Muscle of arm (tissue), 12 donors: ENCODE data around the gene ITGA1. TPM values are rescaled to one million over a fixed set of nuclear protein-coding genes. Genes with fewer than 3 reads are reported as not detected.
"Not testable (repeated sequence)": the region's sequence is repeated elsewhere in the genome, so short reads cannot be mapped to it uniquely, and the experiment has no call there.

Experiments used
- DNase-seq: peaks from one replicate; pipeline ENCODE4 v3.0.0-alpha.2; 2013
- polyA plus RNA-seq, 12 donors: library from polyadenylated mRNA; unstranded; fragments of 120-200 nt; gene quantifications; one replicate each; pipeline ENCODE4 v1.2.1, GENCODE V29; 2013; ENCODE audit not compliant: insufficient read length in 12 of 12

ITGA1 gene
- polyA plus RNA-seq, 12 donors: 19.2 to 29.5 (median 27.2) TPM; not detected in 1

DNA sequence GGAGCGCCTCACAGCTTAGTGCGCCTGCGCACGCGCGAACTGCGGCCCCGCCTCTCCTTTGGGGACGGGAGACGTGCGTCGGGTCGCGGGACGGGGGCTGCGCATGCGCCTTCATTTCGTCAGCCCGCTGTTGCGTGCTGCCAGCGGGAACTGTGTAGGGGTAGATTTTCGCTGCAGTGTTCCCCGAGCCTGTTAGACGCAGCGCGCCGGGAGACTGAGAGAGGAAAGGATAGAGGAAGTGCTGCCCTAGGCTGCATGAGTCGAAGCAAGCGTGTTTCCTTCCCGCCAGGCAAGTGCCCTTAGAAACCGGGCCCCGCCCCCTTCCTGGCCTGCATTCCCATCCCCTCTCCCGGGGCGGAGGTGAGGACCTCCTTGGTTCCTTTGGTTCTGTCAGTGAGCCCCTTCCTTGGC, 12.3 kb downstream of the ITGA1 start:
- DNase-seq: peak; percentile 96

DNA sequence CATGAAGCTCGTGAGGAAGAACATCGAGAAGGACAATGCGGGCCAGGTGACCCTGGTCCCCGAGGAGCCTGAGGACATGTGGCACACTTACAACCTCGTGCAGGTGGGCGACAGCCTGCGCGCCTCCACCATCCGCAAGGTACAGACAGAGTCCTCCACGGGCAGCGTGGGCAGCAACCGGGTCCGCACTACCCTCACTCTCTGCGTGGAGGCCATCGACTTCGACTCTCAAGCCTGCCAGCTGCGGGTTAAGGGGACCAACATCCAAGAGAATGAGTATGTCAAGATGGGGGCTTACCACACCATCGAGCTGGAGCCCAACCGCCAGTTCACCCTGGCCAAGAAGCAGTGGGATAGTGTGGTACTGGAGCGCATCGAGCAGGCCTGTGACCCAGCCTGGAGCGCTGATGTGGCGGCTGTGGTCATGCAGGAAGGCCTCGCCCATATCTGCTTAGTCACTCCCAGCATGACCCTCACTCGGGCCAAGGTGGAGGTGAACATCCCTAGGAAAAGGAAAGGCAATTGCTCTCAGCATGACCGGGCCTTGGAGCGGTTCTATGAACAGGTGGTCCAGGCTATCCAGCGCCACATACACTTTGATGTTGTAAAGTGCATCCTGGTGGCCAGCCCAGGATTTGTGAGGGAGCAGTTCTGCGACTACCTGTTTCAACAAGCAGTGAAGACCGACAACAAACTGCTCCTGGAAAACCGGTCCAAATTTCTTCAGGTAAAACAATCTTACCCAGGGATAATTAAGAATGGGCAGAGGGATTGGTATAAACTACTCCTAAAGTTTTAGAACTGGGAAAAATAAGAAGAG, 12.9 kb downstream of the ITGA1 start:
- DNase-seq: peak; percentile 60

DNA sequence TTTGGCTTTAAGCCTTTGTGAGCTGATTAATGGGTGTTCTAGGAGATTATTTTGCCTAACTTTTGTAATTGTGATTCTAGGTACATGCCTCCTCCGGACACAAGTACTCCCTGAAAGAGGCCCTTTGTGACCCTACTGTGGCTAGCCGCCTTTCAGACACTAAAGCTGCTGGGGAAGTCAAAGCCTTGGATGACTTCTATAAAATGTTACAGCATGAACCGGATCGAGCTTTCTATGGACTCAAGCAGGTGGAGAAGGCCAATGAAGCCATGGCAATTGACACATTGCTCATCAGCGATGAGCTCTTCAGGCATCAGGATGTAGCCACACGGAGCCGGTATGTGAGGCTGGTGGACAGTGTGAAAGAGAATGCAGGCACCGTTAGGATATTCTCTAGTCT, 13.6 kb downstream of the ITGA1 start:
- no peak for DNase-seq

DNA sequence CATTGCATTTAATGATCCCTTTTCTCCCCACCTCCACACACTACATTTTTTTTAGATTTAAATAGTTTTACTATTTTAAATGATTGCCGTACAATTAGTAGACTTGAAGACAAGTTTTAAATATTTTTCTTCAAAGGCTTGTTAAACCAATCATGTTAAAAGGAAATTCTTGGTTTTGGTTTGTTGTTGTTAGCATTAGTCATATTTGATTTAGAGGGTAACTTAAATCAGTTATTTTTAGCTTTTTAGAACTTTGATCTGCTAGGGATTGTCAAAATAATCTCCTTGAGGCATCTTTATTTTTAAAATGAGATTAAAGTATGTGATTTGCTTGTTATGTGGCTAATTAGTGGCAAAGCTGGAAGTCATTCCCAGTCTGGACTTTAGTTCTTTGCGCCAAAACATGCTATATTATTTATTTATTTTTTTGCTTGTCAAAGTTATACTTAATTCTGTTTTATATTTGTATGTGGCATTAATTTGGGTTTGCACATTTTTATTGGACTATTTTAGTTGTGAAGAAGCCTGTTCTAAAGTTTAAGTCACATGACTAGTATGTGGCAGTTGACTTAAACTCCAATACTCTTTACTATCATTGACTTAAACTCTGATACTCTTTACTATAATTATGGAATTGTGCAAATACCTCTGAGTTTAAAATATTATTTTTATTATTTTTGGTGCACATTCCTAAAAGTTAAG, 14.7 kb downstream of the ITGA1 start:
- DNase-seq: no peak

DNA sequence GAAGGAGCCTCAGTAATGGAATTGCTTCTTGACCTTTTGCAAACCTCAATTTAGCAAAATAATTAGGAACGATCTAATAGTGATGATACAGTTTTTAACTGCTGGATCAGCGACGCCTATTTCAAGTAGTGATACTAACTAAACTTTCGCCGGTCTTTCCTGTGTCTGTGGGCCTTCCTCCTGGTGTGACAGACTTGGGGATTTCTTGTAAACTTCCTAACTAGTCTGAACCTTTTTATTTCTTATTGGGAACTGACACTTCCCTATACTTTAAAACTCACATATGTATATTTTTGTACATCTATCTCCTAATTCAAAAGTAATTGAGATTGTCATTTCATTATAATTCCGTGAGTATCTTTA, 15.2 kb downstream of the ITGA1 start:
- no peak for DNase-seq

DNA sequence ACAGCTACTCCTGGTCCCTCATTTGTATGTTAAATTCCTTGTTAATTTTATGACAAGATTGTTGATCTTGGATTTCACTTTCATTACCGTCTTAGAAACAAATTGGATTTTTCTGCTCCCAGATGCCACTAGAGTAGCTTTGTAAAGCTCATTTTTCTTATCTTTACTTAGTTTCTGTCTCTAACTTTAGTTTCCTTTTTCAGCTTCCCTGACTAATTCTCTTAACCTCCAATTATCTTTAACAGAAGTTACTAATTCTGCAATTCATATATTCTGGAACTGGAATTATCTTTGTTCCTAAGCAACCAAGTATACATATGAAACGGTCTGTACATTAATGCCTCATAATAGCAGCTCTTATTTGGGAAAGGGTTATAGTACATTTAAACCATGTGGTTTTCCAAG, 16.7 kb downstream of the ITGA1 start:
- no peak for DNase-seq

DNA sequence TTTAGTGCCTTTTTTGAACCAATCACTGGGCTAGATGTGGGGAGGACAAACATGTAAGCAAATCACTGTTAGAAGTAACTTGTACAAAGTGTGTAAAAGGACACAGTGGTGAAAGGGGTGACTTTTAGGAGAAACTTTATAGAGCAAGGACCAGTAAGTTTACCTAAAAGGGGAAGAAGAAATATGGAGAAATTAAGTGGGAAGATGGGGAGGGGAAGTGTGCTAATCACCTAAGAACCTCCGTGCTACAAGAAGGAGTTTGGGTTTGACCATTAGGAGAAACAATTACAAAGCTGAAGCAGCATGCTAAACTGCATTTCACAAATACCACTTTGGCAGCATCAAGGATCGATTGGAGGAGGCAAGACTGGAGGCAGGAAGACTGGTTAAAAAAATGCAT, 17.3 kb downstream of the ITGA1 start:
- DNase-seq: no peak

DNA sequence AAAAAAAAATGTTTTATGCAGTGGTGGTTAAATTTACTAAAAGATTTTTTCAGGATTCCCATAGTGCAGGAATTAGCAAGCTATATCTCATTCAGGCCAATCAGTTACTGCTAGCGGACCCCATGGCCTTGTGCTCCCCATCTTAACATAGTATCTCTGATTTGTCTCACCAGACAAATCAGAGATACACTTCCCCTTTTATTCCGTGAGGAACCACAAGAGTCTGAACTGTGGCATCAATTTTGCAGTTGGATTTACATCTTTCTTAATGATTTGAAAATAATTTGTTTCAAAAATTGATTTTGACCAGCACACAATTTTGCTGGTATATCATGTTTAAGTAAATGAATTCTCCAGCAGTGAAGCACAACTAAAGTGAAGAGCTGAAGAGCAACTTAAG, 17.9 kb downstream of the ITGA1 start:
- no peak for DNase-seq

DNA sequence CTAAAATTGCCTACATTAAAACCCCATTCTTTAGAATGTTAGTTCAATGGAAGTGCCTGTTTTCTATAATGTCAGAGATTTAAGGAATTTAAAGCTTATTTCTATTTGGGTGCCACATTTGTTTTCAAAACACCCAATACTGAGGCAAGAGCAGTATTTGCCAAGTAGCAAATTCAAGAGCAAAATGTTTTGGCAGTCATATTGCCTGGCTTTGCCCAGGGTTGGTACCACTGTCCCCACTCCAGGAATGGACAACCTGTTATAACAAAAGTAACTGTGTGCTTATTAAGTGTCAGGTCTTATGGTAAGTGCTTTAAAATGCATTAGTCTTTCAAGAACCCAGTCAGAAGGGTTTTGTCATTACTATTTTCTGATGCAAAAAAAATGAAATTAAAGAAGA, 19.3 kb downstream of the ITGA1 start:
- DNase-seq: no peak

DNA sequence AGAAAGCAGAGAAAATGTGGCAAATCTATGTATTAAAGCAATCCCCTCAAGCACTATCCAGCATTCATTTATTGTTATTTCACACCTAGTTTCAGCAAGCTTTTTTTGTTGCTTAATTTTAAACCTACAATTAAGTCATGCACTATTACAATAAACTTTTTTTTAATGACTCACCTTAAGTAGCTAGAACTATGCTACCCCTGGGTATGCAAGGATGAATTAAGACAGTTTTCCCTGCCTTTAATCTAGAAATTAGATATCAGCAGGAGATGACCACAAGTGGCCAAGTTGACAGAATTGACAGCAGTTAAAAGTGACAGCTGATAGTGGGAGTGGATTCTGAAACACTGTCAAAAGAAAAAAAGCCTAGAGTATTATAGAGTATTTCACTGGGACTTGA, 20.0 kb downstream of the ITGA1 start:
- DNase-seq: no peak

DNA sequence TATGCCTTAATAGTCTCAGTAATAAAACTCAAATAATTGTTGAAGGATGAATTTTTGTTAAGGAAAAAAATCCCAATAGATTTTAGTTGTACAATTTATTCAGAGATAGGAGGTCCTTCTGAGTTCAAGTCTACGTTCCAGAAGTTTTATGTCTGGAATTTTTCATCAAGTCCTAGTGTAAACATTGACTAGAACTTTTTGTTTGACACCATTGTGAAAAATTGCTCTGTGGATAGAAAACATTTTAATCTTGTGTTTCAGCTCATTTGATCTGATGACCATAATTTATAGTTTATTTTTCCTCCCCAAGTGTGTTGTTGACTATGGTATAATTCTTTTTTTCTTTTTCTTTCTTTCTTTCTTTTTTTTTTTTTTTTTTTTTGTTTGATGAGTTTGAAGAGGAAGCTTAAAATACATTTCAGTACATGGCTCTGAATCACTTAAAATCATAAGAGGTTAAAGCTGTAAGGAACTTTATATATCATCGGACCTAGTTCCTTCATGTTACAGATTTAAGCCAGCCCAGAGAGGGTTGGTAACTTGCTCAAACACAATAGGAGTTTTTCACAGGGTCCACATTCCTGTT, 20.7 kb downstream of the ITGA1 start:
- no peak for DNase-seq

DNA sequence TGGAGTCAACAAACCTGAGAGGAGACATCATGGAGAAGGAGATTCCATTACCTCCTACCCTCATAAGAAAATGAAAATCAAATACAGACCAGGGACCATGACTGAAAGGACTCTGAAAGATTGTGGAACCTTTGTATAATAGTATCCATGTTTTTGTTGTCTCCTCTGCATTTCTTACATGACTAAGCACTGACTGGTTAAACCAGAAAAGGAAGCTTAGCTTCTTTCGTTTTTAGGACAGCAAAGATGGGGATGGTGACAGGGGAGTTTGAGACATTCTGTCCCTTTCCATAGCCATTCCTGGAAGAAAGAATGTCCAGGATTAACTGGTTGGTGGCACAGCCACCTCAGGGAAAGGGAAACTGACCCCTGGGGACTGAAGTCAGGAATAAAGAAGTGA, 22.2 kb downstream of the ITGA1 start:
- DNase-seq: no peak

DNA sequence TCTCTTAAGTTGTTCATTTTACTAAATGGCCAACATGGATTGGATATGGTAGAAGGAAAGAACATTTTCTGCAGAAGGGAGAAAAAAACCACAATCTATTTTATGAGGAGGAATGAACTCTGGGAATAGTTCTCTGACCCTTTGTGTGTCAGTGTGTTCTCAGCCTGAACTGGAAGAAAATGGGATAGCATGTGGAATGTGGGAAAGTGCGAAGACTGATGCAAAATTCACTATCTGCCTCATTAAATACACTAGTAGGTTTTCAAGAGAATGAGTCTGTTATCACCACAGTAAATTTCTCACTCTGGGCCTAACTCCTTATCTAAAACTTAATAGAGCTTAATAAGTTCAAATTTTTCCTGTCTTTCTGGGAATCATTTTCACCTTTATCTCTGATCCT, 22.7 kb downstream of the ITGA1 start:
- no peak for DNase-seq

DNA sequence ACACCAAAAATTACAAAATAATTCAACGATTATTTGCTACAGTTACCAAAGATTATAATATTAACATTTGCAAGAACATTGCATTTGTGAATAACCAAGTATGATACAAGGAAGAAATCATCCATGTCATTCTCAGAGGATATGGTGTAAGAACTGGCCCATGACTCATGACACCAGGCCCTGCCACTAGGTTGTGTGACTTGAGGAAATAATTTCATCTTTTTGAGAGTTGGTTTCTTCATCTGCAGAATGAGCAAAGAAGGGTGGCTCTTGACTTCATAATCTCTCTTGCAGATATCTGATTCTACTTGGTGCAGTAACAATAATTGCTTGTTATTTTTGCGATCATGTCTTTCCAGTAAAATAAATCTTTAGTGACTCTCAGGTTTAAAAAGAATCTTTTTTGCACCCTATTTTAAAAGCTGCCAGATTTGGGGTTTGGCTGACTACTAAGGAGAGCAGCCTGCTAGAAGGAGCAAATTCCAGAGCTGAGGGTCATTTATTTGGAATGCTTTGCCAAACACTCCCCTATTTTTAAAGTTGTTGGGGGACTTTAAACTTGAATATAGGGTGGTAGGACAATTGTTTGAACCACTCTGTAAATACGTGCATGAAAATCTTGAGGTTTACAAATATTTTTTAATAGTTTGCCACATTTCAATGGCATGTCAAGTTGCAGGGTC, 23.5 kb downstream of the ITGA1 start:
- no peak for DNase-seq

DNA sequence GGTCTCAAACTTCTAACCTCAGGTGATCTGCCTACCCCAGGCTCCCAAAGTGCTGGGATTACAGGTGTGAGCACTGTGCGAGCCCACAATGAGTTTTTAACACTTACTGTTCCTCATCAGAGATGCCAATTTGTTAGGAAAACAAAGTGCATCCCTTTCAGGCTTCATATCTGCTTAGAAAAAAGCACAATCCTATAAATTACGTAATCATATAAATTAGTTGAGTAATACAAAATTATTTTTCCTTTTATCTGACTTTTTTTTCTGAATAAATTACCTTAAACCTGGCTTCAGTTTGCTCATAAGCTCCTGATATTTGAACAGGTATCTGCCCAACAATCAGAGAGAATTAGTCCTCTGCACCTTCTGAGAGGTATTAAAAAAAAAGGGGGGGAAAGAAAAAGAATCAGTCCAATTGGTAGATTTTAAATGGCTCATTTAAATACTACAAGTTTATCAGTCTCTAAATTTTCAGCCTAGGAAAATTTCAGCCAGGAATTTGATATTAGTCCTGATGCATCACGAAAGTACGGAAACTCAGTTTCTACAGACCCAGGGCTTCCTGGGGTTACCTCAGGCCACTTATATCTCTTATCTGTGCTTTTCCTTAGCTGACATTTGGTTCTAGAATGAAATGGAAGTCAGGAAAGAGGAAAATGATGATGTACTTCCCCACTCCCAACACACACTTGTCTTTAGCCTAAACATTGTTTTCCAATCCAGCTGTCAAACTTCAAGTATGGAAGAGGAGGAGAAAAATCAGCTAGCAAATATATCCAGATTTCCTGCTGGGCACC, 26.8 kb downstream of the ITGA1 start:
- no peak for DNase-seq

DNA sequence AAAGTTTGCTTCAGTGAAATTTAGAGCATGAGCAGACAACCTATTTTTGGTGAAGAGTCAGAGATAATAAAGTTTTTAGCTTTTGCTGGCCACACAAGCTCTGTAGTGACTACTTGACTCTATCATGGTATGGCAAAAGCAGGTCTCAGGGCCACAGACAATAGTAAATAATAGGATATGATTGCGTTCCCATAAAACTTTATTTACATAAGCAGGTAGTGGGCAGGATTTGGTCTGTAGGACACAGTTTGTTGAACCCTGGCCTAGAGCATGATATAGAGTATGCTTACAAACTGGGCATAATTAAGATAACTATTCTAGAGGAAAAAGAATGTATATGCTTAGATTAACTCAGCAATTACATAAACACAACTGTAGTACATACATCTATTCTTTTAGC, 30.1 kb downstream of the ITGA1 start:
- DNase-seq: no peak

DNA sequence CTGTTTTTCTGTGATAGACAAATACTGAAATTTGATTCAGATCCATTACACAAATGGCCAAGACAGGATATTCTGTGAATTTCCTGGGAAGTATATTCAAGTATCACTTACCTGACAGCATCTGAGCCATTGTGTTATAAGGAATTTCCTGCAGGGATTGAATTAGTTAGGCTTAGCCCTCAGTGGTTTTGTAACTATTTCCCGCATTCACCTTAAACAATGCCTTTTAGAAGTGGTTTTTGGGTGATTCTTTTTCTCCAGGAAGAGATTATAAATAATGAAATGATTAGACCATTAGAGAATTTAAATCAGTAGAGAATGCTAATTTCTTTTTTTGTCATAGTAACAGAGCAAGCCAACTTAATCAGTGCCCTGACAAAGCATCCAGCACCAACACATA, 30.6 kb downstream of the ITGA1 start:
- no peak for DNase-seq

DNA sequence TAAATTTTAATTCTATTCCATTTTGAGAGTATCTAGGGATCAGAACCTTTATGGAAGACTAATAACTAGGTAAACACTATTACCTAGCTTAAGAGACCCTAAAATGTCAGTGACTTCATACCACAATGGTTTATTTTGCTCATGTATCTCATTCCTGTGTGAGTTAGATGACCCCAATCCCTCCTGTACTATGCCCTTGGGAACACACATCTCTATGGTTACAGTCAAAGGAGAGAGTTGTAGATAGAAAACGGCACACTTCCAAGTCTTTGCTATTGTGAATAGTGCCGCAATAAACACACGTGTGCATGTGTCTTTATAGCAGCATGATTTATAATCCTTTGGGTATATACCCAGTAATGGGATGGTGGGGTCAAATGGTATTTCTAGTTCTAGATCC, 31.1 kb downstream of the ITGA1 start:
- DNase-seq: not testable (repeated sequence)

DNA sequence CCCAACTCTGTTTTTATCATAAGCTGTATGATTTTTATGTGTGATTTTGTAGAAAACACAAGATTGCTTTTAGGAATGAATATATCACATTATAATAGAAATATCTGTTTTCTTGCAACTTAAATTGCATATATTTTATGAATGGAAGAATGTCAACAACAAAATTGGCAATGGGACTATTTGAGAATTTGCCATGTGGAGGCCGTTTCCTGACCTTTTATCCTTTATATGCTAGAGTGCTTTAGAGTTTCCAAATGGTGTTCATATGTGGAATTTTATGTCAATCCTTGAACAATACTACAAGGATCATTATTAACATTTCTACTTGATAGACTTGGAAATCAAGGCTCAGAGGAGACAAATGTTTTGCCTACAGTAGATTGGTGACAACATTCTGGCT, 34.2 kb downstream of the ITGA1 start:
- peak; percentile 38 for DNase-seq

DNA sequence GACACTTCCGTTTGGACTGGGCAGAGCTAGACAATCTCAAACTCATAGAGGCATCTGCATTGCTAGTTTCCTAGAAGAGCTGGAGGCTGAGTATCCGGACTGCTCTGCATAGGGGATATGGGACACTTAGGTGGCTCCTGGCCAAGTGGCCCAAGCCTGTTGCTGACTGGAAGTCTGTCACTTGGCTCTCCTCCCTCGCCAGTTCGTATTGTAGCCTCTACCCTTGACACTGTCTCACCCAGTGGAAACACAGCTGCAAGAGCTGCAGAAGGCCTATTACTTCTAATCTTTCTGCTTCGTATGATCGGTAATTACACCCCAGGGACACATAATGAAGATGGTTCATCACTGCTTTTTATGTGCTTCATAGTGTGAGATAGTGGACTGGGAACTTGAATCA, 34.7 kb downstream of the ITGA1 start:
- peak; percentile 66 for DNase-seq

DNA sequence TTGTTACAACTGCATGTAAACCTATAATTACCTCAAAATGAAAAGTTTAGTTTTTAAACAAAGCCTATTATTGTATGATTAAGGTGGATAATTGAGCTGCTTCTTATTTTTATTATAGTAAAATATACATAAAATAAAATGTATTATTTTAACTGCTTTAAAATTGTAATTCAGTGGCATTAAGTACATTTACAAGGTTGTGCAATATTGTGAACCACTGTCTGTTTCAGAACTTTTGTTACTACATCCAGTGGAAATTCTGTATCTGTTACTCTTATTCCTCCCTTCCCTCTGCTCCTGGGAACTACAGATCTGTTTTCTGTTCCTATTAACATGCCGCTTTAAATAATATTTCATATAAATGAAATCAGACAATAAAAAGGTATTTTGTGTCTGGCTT, 37.1 kb downstream of the ITGA1 start:
- DNase-seq: no peak

DNA sequence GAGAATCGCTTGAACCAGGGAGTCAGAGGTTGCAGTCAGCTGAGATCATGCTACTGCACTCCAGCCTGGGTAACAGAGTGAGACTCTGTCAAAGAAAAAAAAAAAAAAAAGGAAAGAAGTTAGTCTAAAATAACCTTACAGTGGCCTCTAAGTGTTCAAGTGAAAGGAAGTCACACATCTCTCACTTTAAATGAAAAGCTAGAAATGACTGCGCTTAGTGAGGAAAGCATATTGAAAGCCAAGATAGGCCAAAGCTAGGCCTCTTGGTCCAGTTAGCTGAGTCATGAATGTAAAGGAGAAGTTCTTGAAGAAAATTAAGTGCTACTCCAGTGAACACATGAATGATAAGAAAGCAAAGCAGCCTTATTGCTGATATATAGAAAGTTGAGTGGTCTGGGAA, 38.1 kb downstream of the ITGA1 start:
- no peak for DNase-seq
